K562 (cell line): ENCODE data around the gene NPC1L1.

Experiments
- BRF1 ChIP-seq: IDR thresholded peaks from 3 replicates; pipeline ENCODE4 v1.6.1; 2011; ENCODE audit warnings: borderline replicate concordance, mild to moderate bottlenecking; ENCODE audit not compliant: insufficient read length; ENCODE audit errors: extremely low read depth
- C11orf30 ChIP-seq: fragments of 450-650 bp; IDR thresholded peaks from 2 replicates; pipeline ENCODE4 v1.6.1; 2016; ENCODE audit warnings: low read depth, mild to moderate bottlenecking
- GTF2E2 ChIP-seq: fragments of 200-800 bp; sonication (Bioruptor generic); IDR thresholded peaks from 2 replicates; pipeline ENCODE4 v1.6.1; 2016; ENCODE audit warnings: missing genetic modification characterization, missing compliant biosample characterization
- MTA2 ChIP-seq: fragments of 450-650 bp; IDR thresholded peaks from 2 replicates; pipeline ENCODE4 v1.6.1; 2016; ENCODE audit warnings: low read depth
- NFXL1 ChIP-seq: fragments of 450-650 bp; formaldehyde crosslinking; IDR thresholded peaks from 2 replicates; pipeline ENCODE4 v1.4.0; 2021; ENCODE audit warnings: mild to moderate bottlenecking
- POU5F1 ChIP-seq: fragments of 150-350 bp; IDR thresholded peaks from 2 replicates; pipeline ENCODE4 v1.6.1; 2014; ENCODE audit warnings: borderline replicate concordance, low read length, low read depth, mild to moderate bottlenecking; ENCODE audit not compliant: partially characterized antibody
- SMAD3 ChIP-seq: fragments of 450-650 bp; formaldehyde crosslinking; conservative IDR thresholded peaks from 2 replicates; pipeline ENCODE4 v1.4.0; 2020; ENCODE audit warnings: mild to moderate bottlenecking
- SMC3 ChIP-seq: conservative IDR thresholded peaks from 2 replicates; pipeline ENCODE4 v1.6.1; 2011; ENCODE audit warnings: low read depth, low read length, improper control_type of control experiment; ENCODE audit not compliant: insufficient read depth
- TF ChIP-seq, protein P1 (sequence below), 3 experiments: IDR thresholded peaks in 2 of 3; conservative IDR thresholded peaks in 1 of 3; 2 replicates each; pipeline ENCODE4 v1.5.1; 2011 to 2012; ENCODE audit warnings: low read length in 3 of 3, mild to moderate bottlenecking in 3 of 3, control low read depth in 2 of 3, improper control_type of control experiment in 1 of 3, inconsistent platforms in 1 of 3, low read depth in 1 of 3, mixed read lengths in 1 of 3, moderate library complexity in 1 of 3; ENCODE audit not compliant: insufficient read depth in 2 of 3

DNA sequence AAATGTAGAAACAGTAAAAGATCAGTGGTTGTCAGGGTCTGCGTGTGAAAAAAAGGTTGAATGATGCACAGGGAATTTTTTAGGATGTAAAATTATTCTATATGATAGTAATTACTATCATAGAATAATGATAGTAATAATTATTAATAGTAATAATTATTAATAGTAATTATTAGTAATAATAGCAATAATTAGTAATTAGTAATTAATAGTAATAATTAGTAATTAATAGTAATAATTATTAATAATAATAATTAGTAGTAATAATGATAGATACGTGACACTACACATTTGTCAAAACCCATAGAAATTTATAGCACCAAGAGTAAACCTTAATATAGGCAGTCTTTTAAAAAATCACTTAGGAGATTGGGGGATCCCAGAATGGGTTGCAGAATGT lies 46.2 kb downstream of the NPC1L1 start:
- TF ChIP-seq SMC3 (no peak), MTA2 (no peak), GTF2E2 (no peak), NFXL1 (CRISPR knock-in tag) (no peak), SMAD3 (CRISPR knock-in tag) (no peak), C11orf30 (no peak), POU5F1 (no peak), BRF1 (no peak)
- TF ChIP-seq, protein P1, sequence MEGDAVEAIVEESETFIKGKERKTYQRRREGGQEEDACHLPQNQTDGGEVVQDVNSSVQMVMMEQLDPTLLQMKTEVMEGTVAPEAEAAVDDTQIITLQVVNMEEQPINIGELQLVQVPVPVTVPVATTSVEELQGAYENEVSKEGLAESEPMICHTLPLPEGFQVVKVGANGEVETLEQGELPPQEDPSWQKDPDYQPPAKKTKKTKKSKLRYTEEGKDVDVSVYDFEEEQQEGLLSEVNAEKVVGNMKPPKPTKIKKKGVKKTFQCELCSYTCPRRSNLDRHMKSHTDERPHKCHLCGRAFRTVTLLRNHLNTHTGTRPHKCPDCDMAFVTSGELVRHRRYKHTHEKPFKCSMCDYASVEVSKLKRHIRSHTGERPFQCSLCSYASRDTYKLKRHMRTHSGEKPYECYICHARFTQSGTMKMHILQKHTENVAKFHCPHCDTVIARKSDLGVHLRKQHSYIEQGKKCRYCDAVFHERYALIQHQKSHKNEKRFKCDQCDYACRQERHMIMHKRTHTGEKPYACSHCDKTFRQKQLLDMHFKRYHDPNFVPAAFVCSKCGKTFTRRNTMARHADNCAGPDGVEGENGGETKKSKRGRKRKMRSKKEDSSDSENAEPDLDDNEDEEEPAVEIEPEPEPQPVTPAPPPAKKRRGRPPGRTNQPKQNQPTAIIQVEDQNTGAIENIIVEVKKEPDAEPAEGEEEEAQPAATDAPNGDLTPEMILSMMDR (IDR thresholded peaks at IDR 0.05 in 2 of 3, conservative IDR thresholded peaks at IDR 0.05 in 1 of 3; ENCODE audit: insufficient read depth in 2 of 3, low read depth in 1 of 3, low read length in 3 of 3), result no peak
